ENCODE measurements around the gene GTF2H4. TPM values are rescaled to one million over a fixed set of nuclear protein-coding genes. Genes with fewer than 3 reads are reported as not detected.

GTF2H4 gene
- total RNA-seq, 2 donors from 2014 or later, result 15.8 to 25.7 TPM

- H3K4me1 ChIP-seq, result no peaks in the 10 kb centered on the region
- no peaks in the 10 kb centered on the region for H3K9me3 ChIP-seq
- no peak overlapping the region for H3K27ac ChIP-seq
- H3K9ac ChIP-seq (ENCODE audit: low read depth in 2 of 2, low read length in 2 of 2), result no peak overlapping the region
- TF ChIP-seq CTCF (IDR thresholded peaks at IDR 0.05), result no peak
- peaks cover 22% of the 10 kb centered on the region for H3K36me3 ChIP-seq
- intact Hi-C loops (cut with DNase I), result no loop called here
- no peak overlapping the region for H3K4me3 ChIP-seq
- DNase-seq, result no peak
- no peaks in the 10 kb centered on the region for H3K27me3 ChIP-seq
Measured at GRCh38 chr6:30894381-30894780, 13.6 kb upstream of the GTF2H4 start.

GRCh38 chr6:30894935-30895334, 13.1 kb upstream of the GTF2H4 start:
- no peak overlapping the region for H3K4me3 ChIP-seq
- no peaks in the 10 kb centered on the region for H3K9me3 ChIP-seq
- no peak overlapping the region for H3K27ac ChIP-seq
- no peak for TF ChIP-seq CTCF (IDR thresholded peaks at IDR 0.05)
- DNase-seq, result no peak
- intact Hi-C loops (cut with DNase I), result no loop called here
- H3K4me1 ChIP-seq, result no peaks in the 10 kb centered on the region
- no peak overlapping the region for H3K9ac ChIP-seq (ENCODE audit: low read depth in 2 of 2, low read length in 2 of 2)
- no peaks in the 10 kb centered on the region for H3K27me3 ChIP-seq
- H3K36me3 ChIP-seq, result peaks cover 23% of the 10 kb centered on the region

- Histone ChIP-seq H3K9ac (ENCODE audit: low read depth in 2 of 2, low read length in 2 of 2) (no peak overlapping the region), H3K27me3 (no peaks in the 10 kb centered on the region), H3K9me3 (no peaks in the 10 kb centered on the region), H3K4me1 (no peaks in the 10 kb centered on the region), H3K27ac (no peak overlapping the region), H3K36me3 (peaks cover 23% of the 10 kb centered on the region), H3K4me3 (no peak overlapping the region)
- DNase-seq, result no peak
- intact Hi-C loops (cut with DNase I), result no loop called here
- TF ChIP-seq CTCF (IDR thresholded peaks at IDR 0.05), result no peak
Measured at GRCh38 chr6:30895343-30895742, 12.7 kb upstream of the GTF2H4 start.

- no peak for TF ChIP-seq CTCF (IDR thresholded peaks at IDR 0.05)
- Histone ChIP-seq H3K9ac (ENCODE audit: low read depth in 2 of 2, low read length in 2 of 2) (no peak overlapping the region), H3K36me3 (peaks cover 23% of the 10 kb centered on the region), H3K27me3 (no peaks in the 10 kb centered on the region), H3K4me3 (no peak overlapping the region), H3K27ac (no peak overlapping the region), H3K4me1 (no peaks in the 10 kb centered on the region), H3K9me3 (no peaks in the 10 kb centered on the region)
- intact Hi-C loops (cut with DNase I), result no loop called here
- DNase-seq, result no peak
Measured at GRCh38 chr6:30896541-30896940, 11.5 kb upstream of the GTF2H4 start.

GRCh38 chr6:30897882-30898281, 10.1 kb upstream of the GTF2H4 start:
- H3K4me1 ChIP-seq, result no peaks in the 10 kb centered on the region
- intact Hi-C loops (cut with DNase I), result no loop called here
- H3K27me3 ChIP-seq, result no peaks in the 10 kb centered on the region
- no peaks in the 10 kb centered on the region for H3K9me3 ChIP-seq
- no peak for TF ChIP-seq CTCF (IDR thresholded peaks at IDR 0.05)
- no peak for DNase-seq
- H3K27ac ChIP-seq, result no peak overlapping the region
- peaks cover 15% of the 10 kb centered on the region for H3K36me3 ChIP-seq
- H3K9ac ChIP-seq (ENCODE audit: low read depth in 2 of 2, low read length in 2 of 2), result no peak overlapping the region
- H3K4me3 ChIP-seq, result no peak overlapping the region

All from colonic mucosa (tissue), 4 donors.